HepG2 (cell line): ENCODE data around the gene HCFC1. TPM values are rescaled to one million over a fixed set of nuclear protein-coding genes. Genes with fewer than 3 reads are reported as not detected.

Source experiments
- ATAC-seq: fragments of 200-7000 bp; cut with Tn5 transposase; 3 replicates; pipeline ENCODE4 v1.9.1; 2020; ENCODE audit warnings: mild to moderate bottlenecking, moderate library complexity
- BruUV-seq: library from RNA; stranded (reverse); fragments of 400-500 nt; replicated peaks from 2 replicates; lab custom pipeline; 2021; lab: Mats Ljungman, UMichigan
- CTCF ChIA-PET: fragments of 300-600 bp; formaldehyde crosslinking; extraction: SDS; loops from one replicate; lab custom pipeline; 2021; ENCODE audit warnings: low total read pairs, inconsistent platforms, low intra/inter-chr PET ratio; lab: Yijun Ruan, JAX
- POLR2A ChIA-PET: fragments of 350-600 bp; sonication (Branson Sonifier 250); formaldehyde crosslinking; loops from one replicate; lab custom pipeline; 2020; ENCODE audit warnings: antibody characterized with exemption, inconsistent platforms; lab: Yijun Ruan, JAX
- DNase-seq: peaks from one replicate; pipeline ENCODE4 v3.0.0-alpha.2; 2015; ENCODE audit warnings: low spot score
- FAIRE-seq: peaks from 3 replicates; lab custom pipeline; 2011; peaks lifted over from hg19 to GRCh38; lab: Jason Lieb, UNC
- H2AFZ ChIP-seq: one replicate; pipeline ENCODE4 v1.6.1; 2011; ENCODE audit warnings: low read length, inconsistent platforms
- H3K27ac ChIP-seq: fragments of 300-600 bp; 3 replicates; pipeline ENCODE4 v1.8.0; 2011; ENCODE audit warnings: mixed run types, mild to moderate bottlenecking, mixed read lengths, low read length, inconsistent platforms; ENCODE audit not compliant: insufficient read depth; ENCODE audit errors: extremely low read length
- H3K27me3 ChIP-seq, 2 experiments: fragments of 200-600 bp in 1 of 2; 2 replicates in 1 of 2; 3 replicates in 1 of 2; pipeline versions ENCODE4 v1.6.0 to v1.8.0; 2011; ENCODE audit warnings: low read length in 2 of 2, mild to moderate bottlenecking in 2 of 2, moderate library complexity in 2 of 2, inconsistent platforms in 1 of 2; ENCODE audit not compliant: insufficient read depth in 2 of 2, control insufficient read depth in 1 of 2
- H3K36me3 ChIP-seq, 2 experiments: fragments of 200-600 bp in 1 of 2; replicated peaks in 1 of 2; 2 replicates in 1 of 2; 3 replicates in 1 of 2; pipeline versions ENCODE4 v1.5.1 to v1.8.0; 2011; ENCODE audit warnings: low read length in 2 of 2, inconsistent platforms in 1 of 2; ENCODE audit not compliant: insufficient read depth in 2 of 2, control insufficient read depth in 1 of 2
- H3K4me1 ChIP-seq: 2 replicates; pipeline ENCODE4 v1.5.1; 2012; ENCODE audit warnings: low read length, inconsistent platforms; ENCODE audit not compliant: insufficient read depth
- H3K4me2 ChIP-seq: 2 replicates; pipeline ENCODE4 v1.6.0; 2011; ENCODE audit warnings: low read depth, low read length, inconsistent platforms
- H3K4me3 ChIP-seq, 3 experiments: fragments of 200-600 bp in 1 of 3; sonication (generic), shearing (Covaris generic) in 1 of 3; replicated peaks in 1 of 3; 2 replicates each; pipeline ENCODE4 v1.5.1; 2011 to 2016; ENCODE audit warnings: low read length in 3 of 3, inconsistent platforms in 2 of 3, low read depth in 2 of 3, mild to moderate bottlenecking in 2 of 3, control low read depth in 1 of 3, mixed read lengths in 1 of 3; ENCODE audit not compliant: insufficient read depth in 1 of 3
- H3K79me2 ChIP-seq: one replicate; pipeline ENCODE4 v1.6.1; 2011; ENCODE audit warnings: low read length, inconsistent platforms; ENCODE audit not compliant: insufficient read depth
- H3K9ac ChIP-seq: 2 replicates; pipeline ENCODE4 v1.6.0; 2011; ENCODE audit warnings: mild to moderate bottlenecking, low read depth, low read length, inconsistent platforms; ENCODE audit not compliant: insufficient read depth
- H3K9me3 ChIP-seq: 2 replicates; pipeline ENCODE4 v1.5.1; 2012; ENCODE audit warnings: mild to moderate bottlenecking, low read length
- H4K20me1 ChIP-seq: 2 replicates; pipeline ENCODE4 v1.6.0; 2011; ENCODE audit warnings: inconsistent platforms, mild to moderate bottlenecking, low read length, moderate library complexity; ENCODE audit not compliant: insufficient read depth
- CENPT ChIP-seq: sonication (generic); formaldehyde crosslinking; IDR thresholded peaks from 2 replicates; pipeline ENCODE4 v1.8.0; 2022; ENCODE audit warnings: low read depth, mild to moderate bottlenecking, moderate library complexity, missing genetic modification reagents
- DMAP1 ChIP-seq: IDR thresholded peaks from 2 replicates; pipeline ENCODE4 v1.6.1; 2016
- FOXA1 ChIP-seq, 2 experiments: fragments of 450-650 bp in 1 of 2; sonication (generic) in 1 of 2; formaldehyde crosslinking in 1 of 2; IDR thresholded peaks; 2 replicates each; pipeline versions ENCODE4 v1.4.0 to v1.6.1; 2016 to 2020; ENCODE audit warnings: missing genetic modification reagents in 1 of 2
- HDAC1 ChIP-seq: sonication (generic); formaldehyde crosslinking; IDR thresholded peaks from 2 replicates; pipeline ENCODE4 v1.5.1; 2020; ENCODE audit warnings: mild to moderate bottlenecking, missing genetic modification reagents
- KDM1A ChIP-seq: IDR thresholded peaks from 2 replicates; pipeline ENCODE4 v1.6.1; 2016; ENCODE audit warnings: missing compliant biosample characterization
- TBX2 ChIP-seq: sonication (generic); formaldehyde crosslinking; IDR thresholded peaks from 2 replicates; pipeline ENCODE4 v1.5.0; 2020; ENCODE audit warnings: missing genetic modification reagents, mild to moderate bottlenecking, borderline replicate concordance
- ZNF121 ChIP-seq: sonication (generic); formaldehyde crosslinking; IDR thresholded peaks from 2 replicates; pipeline ENCODE4 v1.5.0; 2020; ENCODE audit warnings: mild to moderate bottlenecking, missing genetic modification reagents
- ZNF160 ChIP-seq: sonication (generic); formaldehyde crosslinking; IDR thresholded peaks from 2 replicates; pipeline ENCODE4 v1.8.0; 2022; ENCODE audit warnings: mild to moderate bottlenecking, inconsistent platforms, missing genetic modification reagents
- ZNF30 ChIP-seq: sonication (generic); formaldehyde crosslinking; IDR thresholded peaks from 2 replicates; pipeline ENCODE4 v1.5.0; 2020; ENCODE audit warnings: mild to moderate bottlenecking, missing genetic modification reagents
- ZNF773 ChIP-seq: sonication (generic); formaldehyde crosslinking; IDR thresholded peaks from 2 replicates; pipeline ENCODE4 v1.4.0; 2020; ENCODE audit warnings: missing genetic modification reagents, borderline replicate concordance
- ZNF816 ChIP-seq: sonication (generic); formaldehyde crosslinking; IDR thresholded peaks from 2 replicates; pipeline ENCODE4 v1.8.0; 2022; ENCODE audit warnings: missing genetic modification reagents, mild to moderate bottlenecking, borderline replicate concordance
- WGBS: methylation state at CpG from one replicate; pipeline ENCODE4 v1.1.6; 2017; ENCODE audit warnings: low lambda C conversion rate; 5-methylcytosine and 5-hydroxymethylcytosine counted together
- in situ Hi-C: cut with HindIII; loops from 2 replicates; pipeline ENCODE4 v1.10.0; 2017; ENCODE audit warnings: low pct_unique_long_range_greater_than_20kb; ENCODE audit not compliant: extremely low pct_ligation_motif_present
- intact Hi-C: fragments of 100-400 bp; cut with micrococcal nuclease; formaldehyde crosslinking; loops from one replicate; pipeline ENCODE4 v1.10.0; 2022; ENCODE audit not compliant: unreplicated experiment
- polyA plus RNA-seq, 8 experiments: library from polyadenylated mRNA; depleted of rRNA in 3 of 8; stranded (reverse) in 7 of 8; unstranded in 1 of 8; fragments of >200 nt; fragmentation: Illumina TruSeq in 4 of 8; extraction: Trizol in 4 of 8; gene quantifications; 2 replicates each; pipeline versions ENCODE4 v1.2.1 to v1.2.3, GENCODE V29; 2011 to 2016; ENCODE audit warnings: low read depth in 4 of 8, missing spikeins in 1 of 8, mixed read lengths in 1 of 8; ENCODE audit not compliant: insufficient read depth in 1 of 8
- total RNA-seq, 5 experiments: library from RNA; depleted of rRNA; stranded (reverse); fragments of >200 nt; fragmentation: Illumina TruSeq; extraction: Trizol; gene quantifications; 2 replicates each; pipeline ENCODE4 v1.2.3, GENCODE V29; 2016; ENCODE audit warnings: low read depth in 1 of 5
- TF ChIP-seq, protein P1 (sequence below): IDR thresholded peaks from 2 replicates; pipeline ENCODE4 v1.6.1; 2016; ENCODE audit warnings: missing compliant biosample characterization, missing genetic modification reagents, borderline replicate concordance
- TF ChIP-seq, protein P2 (sequence below): sonication (generic); formaldehyde crosslinking; IDR thresholded peaks from 2 replicates; pipeline ENCODE4 v1.4.0; 2020; ENCODE audit warnings: mild to moderate bottlenecking, low read depth, missing genetic modification reagents
- TF ChIP-seq, protein P3 (sequence below): sonication (generic); formaldehyde crosslinking; IDR thresholded peaks from 2 replicates; pipeline ENCODE4 v1.5.0; 2020; ENCODE audit warnings: mild to moderate bottlenecking, missing genetic modification reagents
- TF ChIP-seq, protein P4 (sequence below): IDR thresholded peaks from 2 replicates; pipeline ENCODE4 v1.6.1; 2018; ENCODE audit warnings: missing genetic modification reagents, mild to moderate bottlenecking, missing compliant biosample characterization
- TF ChIP-seq, protein P5 (sequence below): sonication (generic); formaldehyde crosslinking; IDR thresholded peaks from 2 replicates; pipeline ENCODE4 v1.4.0; 2020; ENCODE audit warnings: mild to moderate bottlenecking, missing genetic modification reagents

HCFC1 gene
- total and polyA plus RNA-seq, 2 of the 13 experiments (the other 11 are each of a cell fraction or from before 2014, with no cell fraction given) = 5.8 to 17.8 TPM

DNA sequence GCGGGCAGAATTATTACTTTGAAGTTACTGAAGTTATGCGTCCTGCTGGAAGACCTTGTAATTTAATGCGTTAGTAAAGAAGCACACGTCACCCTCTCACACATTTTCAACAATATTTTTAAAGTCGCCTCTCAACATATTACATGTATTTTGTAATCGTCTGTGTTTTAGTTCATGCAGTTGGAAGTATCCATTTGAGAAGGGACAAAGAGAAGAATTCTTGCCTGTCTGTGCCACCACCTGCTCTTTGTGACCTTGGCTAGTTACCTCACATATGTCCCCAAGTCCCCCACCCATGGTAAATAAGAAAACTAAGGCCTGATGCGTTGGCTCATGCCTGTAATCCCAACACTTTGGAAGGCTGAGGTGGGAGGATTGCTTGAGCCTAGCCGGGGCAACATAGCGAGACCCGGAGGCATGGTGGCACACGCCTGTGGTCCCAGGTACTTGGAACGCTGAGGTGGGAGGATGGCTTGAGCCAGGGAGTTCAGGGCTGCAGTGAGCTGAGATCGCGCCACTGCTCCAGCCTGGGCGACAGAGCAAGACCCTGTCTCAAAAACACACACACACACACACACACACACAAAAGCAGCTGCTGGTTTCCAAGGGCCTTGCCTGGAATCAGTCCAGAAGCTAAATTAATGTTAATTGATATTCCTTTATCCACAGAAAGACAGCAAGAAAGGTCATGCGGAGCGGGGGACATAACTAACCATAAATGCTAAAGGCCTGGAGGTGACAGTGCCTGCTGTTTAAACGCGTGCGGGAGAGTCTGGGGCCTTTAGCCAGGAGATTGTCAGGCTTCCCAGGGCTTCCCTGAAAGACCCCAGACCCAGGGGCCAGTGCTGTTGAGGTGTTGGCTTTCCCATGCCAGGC lies 1.7 kb upstream of the HCFC1 start:
- intact Hi-C loops (loop anchor here (2.0 kb wide), 1 partner anchor 39 kb away; no protein-coding TSS in a partner anchor), in situ Hi-C loops (loop anchor here (5.0 kb wide), 1 partner anchor 39 kb away; no protein-coding TSS in a partner anchor)
- Histone ChIP-seq H3K36me3 (peaks cover 0 to 3% of the 10 kb centered on the region in 2 experiments; a peak in 1 of 5 replicates), H3K79me2 (peaks cover 33% of the 10 kb centered on the region), H3K4me3 (peak overlapping the region; percentile 51 to 90 (median 66)), H3K4me1 (peaks cover 38% of the 10 kb centered on the region), H3K27ac (peak overlapping the region; percentile 95), H3K9me3 (no peaks in the 10 kb centered on the region), H3K4me2 (peak overlapping the region; percentile 80), H3K27me3 (no peaks in the 10 kb centered on the region; a peak in 1 of 5 replicates), H2AFZ (no peak overlapping the region), H3K9ac (peak overlapping the region; percentile 92), H4K20me1 (peaks cover 13% of the 10 kb centered on the region)
- peak; percentile 40 for DNase-seq
- ChIA-PET CTCF (no interaction called here), POLR2A (interaction anchor here (0.7 to 6.3 kb wide), 5 partner anchors 16 to 64 kb away, joined by 3 to 54 read pairs (median 11); no protein-coding TSS in a partner anchor)
- TSS peak; percentile 76 for BruUV-seq
- FAIRE-seq = peak; percentile 74
- no peak for ATAC-seq
- WGBS = 0% methylated on average over 6 of the region's 20 CpGs
- TF ChIP-seq HDAC1 (CRISPR knock-in tag) (peak; percentile 33), TBX2 (CRISPR knock-in tag) (0 out of 2 replicates have a peak, but pooled peaks have one; percentile 4), ZNF160 (CRISPR knock-in tag) (no peak), KDM1A (CRISPR knock-in tag) (no peak), DMAP1 (CRISPR knock-in tag) (peak; percentile 30; the same call in 1 of the 2 replicates), ZNF773 (CRISPR knock-in tag) (no peak), CENPT (CRISPR knock-in tag) (no peak), ZNF816 (0 out of 2 replicates have a peak, but pooled peaks have one; percentile 33), FOXA1 (IDR thresholded peaks at IDR 0.05) (no peak), FOXA1 (CRISPR knock-in tag; IDR thresholded peaks at IDR 0.05) (peak; percentile 16; the same call in 1 of the 2 replicates), ZNF30 (CRISPR knock-in tag) (no peak), ZNF121 (CRISPR knock-in tag) (peak; percentile 100)
- TF ChIP-seq, protein P1, sequence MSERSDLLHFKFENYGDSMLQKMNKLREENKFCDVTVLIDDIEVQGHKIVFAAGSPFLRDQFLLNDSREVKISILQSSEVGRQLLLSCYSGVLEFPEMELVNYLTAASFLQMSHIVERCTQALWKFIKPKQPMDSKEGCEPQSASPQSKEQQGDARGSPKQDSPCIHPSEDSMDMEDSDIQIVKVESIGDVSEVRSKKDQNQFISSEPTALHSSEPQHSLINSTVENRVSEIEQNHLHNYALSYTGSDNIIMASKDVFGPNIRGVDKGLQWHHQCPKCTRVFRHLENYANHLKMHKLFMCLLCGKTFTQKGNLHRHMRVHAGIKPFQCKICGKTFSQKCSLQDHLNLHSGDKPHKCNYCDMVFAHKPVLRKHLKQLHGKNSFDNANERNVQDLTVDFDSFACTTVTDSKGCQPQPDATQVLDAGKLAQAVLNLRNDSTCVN (CRISPR knock-in tag) = no peak
- TF ChIP-seq, protein P2, sequence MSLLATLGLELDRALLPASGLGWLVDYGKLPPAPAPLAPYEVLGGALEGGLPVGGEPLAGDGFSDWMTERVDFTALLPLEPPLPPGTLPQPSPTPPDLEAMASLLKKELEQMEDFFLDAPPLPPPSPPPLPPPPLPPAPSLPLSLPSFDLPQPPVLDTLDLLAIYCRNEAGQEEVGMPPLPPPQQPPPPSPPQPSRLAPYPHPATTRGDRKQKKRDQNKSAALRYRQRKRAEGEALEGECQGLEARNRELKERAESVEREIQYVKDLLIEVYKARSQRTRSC = no peak
- TF ChIP-seq, protein P3, sequence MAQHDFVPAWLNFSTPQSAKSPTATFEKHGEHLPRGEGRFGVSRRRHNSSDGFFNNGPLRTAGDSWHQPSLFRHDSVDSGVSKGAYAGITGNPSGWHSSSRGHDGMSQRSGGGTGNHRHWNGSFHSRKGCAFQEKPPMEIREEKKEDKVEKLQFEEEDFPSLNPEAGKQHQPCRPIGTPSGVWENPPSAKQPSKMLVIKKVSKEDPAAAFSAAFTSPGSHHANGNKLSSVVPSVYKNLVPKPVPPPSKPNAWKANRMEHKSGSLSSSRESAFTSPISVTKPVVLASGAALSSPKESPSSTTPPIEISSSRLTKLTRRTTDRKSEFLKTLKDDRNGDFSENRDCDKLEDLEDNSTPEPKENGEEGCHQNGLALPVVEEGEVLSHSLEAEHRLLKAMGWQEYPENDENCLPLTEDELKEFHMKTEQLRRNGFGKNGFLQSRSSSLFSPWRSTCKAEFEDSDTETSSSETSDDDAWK = no peak
- TF ChIP-seq, protein P4, sequence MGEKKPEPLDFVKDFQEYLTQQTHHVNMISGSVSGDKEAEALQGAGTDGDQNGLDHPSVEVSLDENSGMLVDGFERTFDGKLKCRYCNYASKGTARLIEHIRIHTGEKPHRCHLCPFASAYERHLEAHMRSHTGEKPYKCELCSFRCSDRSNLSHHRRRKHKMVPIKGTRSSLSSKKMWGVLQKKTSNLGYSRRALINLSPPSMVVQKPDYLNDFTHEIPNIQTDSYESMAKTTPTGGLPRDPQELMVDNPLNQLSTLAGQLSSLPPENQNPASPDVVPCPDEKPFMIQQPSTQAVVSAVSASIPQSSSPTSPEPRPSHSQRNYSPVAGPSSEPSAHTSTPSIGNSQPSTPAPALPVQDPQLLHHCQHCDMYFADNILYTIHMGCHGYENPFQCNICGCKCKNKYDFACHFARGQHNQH (CRISPR knock-in tag) = no peak
- TF ChIP-seq, protein P5, sequence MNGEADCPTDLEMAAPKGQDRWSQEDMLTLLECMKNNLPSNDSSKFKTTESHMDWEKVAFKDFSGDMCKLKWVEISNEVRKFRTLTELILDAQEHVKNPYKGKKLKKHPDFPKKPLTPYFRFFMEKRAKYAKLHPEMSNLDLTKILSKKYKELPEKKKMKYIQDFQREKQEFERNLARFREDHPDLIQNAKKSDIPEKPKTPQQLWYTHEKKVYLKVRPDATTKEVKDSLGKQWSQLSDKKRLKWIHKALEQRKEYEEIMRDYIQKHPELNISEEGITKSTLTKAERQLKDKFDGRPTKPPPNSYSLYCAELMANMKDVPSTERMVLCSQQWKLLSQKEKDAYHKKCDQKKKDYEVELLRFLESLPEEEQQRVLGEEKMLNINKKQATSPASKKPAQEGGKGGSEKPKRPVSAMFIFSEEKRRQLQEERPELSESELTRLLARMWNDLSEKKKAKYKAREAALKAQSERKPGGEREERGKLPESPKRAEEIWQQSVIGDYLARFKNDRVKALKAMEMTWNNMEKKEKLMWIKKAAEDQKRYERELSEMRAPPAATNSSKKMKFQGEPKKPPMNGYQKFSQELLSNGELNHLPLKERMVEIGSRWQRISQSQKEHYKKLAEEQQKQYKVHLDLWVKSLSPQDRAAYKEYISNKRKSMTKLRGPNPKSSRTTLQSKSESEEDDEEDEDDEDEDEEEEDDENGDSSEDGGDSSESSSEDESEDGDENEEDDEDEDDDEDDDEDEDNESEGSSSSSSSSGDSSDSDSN (CRISPR knock-in tag) = peak; percentile 14; the same call in 1 of the 2 replicates
